Dendritic cell treated with granulocyte-macrophage colony-stimulating factor and Interleukin-4, amounts not matched to agents 40 ng/mL and 50 ng/mL, for 4 days (primary cell): Measurements from ENCODE around the gene SLC16A12.

Source experiments
- H3K27ac Mint-ChIP-seq: one replicate; pipeline ENCODE4 v1.8.0; 2022; ENCODE audit warnings: mild to moderate bottlenecking, mixed read lengths
- H3K27me3 Mint-ChIP-seq: one replicate; pipeline ENCODE4 v1.8.0; 2022; ENCODE audit warnings: mild to moderate bottlenecking, mixed read lengths
- H3K36me3 Mint-ChIP-seq: one replicate; pipeline ENCODE4 v1.8.0; 2022; ENCODE audit warnings: low read depth, mixed read lengths
- H3K4me1 Mint-ChIP-seq: one replicate; pipeline ENCODE4 v1.8.0; 2022; ENCODE audit warnings: low read depth, mixed read lengths
- H3K4me3 Mint-ChIP-seq: one replicate; pipeline ENCODE4 v1.8.0; 2022; ENCODE audit warnings: mild to moderate bottlenecking, moderate library complexity, mixed read lengths
- H3K9me3 Mint-ChIP-seq: one replicate; pipeline ENCODE4 v1.8.0; 2022; ENCODE audit warnings: mixed read lengths
- intact Hi-C: fragments of 100-400 bp; cut with micrococcal nuclease; formaldehyde crosslinking; loops from one replicate; pipeline ENCODE4 v1.15.0; 2022

SLC16A12 gene

GRCh38 chr10:89535171-89536012 is at the start of gene SLC16A12:
Gene SLC16A12, minus strand, starts transcription at chr10:89535594. Its CDS starts 73,016 bp downstream, at chr10:89462578.
- Mint-ChIP-seq H3K36me3 (no peaks in the 10 kb centered on the region), H3K9me3 (no peaks in the 10 kb centered on the region), H3K4me1 (no peaks in the 10 kb centered on the region), H3K27me3 (peaks cover 73% of the 10 kb centered on the region), H3K27ac (no peak within 1 kb of the TSS), H3K4me3 (no peak within 1 kb of the TSS)
- intact Hi-C loops, result no loop called here

GRCh38 chr10:89582022-89582421 is 46.6 kb upstream of the SLC16A12 start:
- no peaks in the 10 kb centered on the region for H3K27me3 Mint-ChIP-seq
- no peak overlapping the region for H3K27ac Mint-ChIP-seq
- intact Hi-C loops, result no loop called here
- H3K4me3 Mint-ChIP-seq, result no peak overlapping the region
- peaks cover 8% of the 10 kb centered on the region for H3K4me1 Mint-ChIP-seq
- no peaks in the 10 kb centered on the region for H3K36me3 Mint-ChIP-seq
- no peaks in the 10 kb centered on the region for H3K9me3 Mint-ChIP-seq

- Mint-ChIP-seq H3K9me3 (no peaks in the 10 kb centered on the region), H3K36me3 (no peaks in the 10 kb centered on the region), H3K4me3 (no peak overlapping the region), H3K27ac (no peak overlapping the region), H3K27me3 (no peaks in the 10 kb centered on the region), H3K4me1 (peaks cover 8% of the 10 kb centered on the region)
- intact Hi-C loops, result no loop called here
These were observed 44.8 kb upstream of the SLC16A12 start for GRCh38 chr10:89580243-89580642.

GRCh38 chr10:89576696-89577095 is 41.3 kb upstream of the SLC16A12 start:
- Mint-ChIP-seq H3K4me1 (peaks cover 8% of the 10 kb centered on the region), H3K36me3 (no peaks in the 10 kb centered on the region), H3K27ac (no peak overlapping the region), H3K27me3 (no peaks in the 10 kb centered on the region), H3K4me3 (no peak overlapping the region), H3K9me3 (no peaks in the 10 kb centered on the region)
- intact Hi-C loops, result no loop called here

- intact Hi-C loops, result no loop called here
- Mint-ChIP-seq H3K4me1 (peaks cover 8% of the 10 kb centered on the region), H3K27ac (no peak overlapping the region)
These were observed 40.6 kb upstream of the SLC16A12 start for GRCh38 chr10:89576022-89576421.

GRCh38 chr10:89575031-89575430 is 39.6 kb upstream of the SLC16A12 start:
- Mint-ChIP-seq H3K4me3 (no peak overlapping the region), H3K4me1 (no peaks in the 10 kb centered on the region), H3K27me3 (no peaks in the 10 kb centered on the region), H3K9me3 (no peaks in the 10 kb centered on the region), H3K36me3 (no peaks in the 10 kb centered on the region), H3K27ac (no peak overlapping the region)
- intact Hi-C loops, result no loop called here

More at GRCh38 chr10:89576022-89576421, 40.6 kb upstream of the SLC16A12 start:
- no peak overlapping the region for H3K4me3 Mint-ChIP-seq
- H3K36me3 Mint-ChIP-seq, result no peaks in the 10 kb centered on the region
- H3K27me3 Mint-ChIP-seq, result no peaks in the 10 kb centered on the region
- no peaks in the 10 kb centered on the region for H3K9me3 Mint-ChIP-seq

GRCh38 chr10:89574368-89574767 is 39.0 kb upstream of the SLC16A12 start:
- Mint-ChIP-seq H3K9me3 (no peaks in the 10 kb centered on the region), H3K27ac (no peak overlapping the region), H3K27me3 (no peaks in the 10 kb centered on the region), H3K36me3 (no peaks in the 10 kb centered on the region), H3K4me1 (no peaks in the 10 kb centered on the region), H3K4me3 (no peak overlapping the region)
- intact Hi-C loops, result no loop called here

- intact Hi-C loops, result no loop called here
- H3K36me3 Mint-ChIP-seq, result no peaks in the 10 kb centered on the region
- no peaks in the 10 kb centered on the region for H3K4me1 Mint-ChIP-seq
- no peaks in the 10 kb centered on the region for H3K9me3 Mint-ChIP-seq
- no peak overlapping the region for H3K27ac Mint-ChIP-seq
- peaks cover 10% of the 10 kb centered on the region for H3K27me3 Mint-ChIP-seq
- no peak overlapping the region for H3K4me3 Mint-ChIP-seq
These were observed 32.3 kb upstream of the SLC16A12 start for GRCh38 chr10:89567576-89568245.

GRCh38 chr10:89566992-89567391 is 31.6 kb upstream of the SLC16A12 start:
- intact Hi-C loops, result no loop called here
- Mint-ChIP-seq H3K36me3 (no peaks in the 10 kb centered on the region), H3K27me3 (peaks cover 10% of the 10 kb centered on the region), H3K4me3 (no peak overlapping the region), H3K27ac (no peak overlapping the region), H3K9me3 (no peaks in the 10 kb centered on the region), H3K4me1 (no peaks in the 10 kb centered on the region)

- intact Hi-C loops, result no loop called here
- H3K4me3 Mint-ChIP-seq, result no peak overlapping the region
- no peaks in the 10 kb centered on the region for H3K4me1 Mint-ChIP-seq
- H3K9me3 Mint-ChIP-seq, result no peaks in the 10 kb centered on the region
- peaks cover 10% of the 10 kb centered on the region for H3K27me3 Mint-ChIP-seq
- no peak overlapping the region for H3K27ac Mint-ChIP-seq
- no peaks in the 10 kb centered on the region for H3K36me3 Mint-ChIP-seq
These were observed 30.9 kb upstream of the SLC16A12 start for GRCh38 chr10:89566095-89566950.

GRCh38 chr10:89565180-89565579 is 29.8 kb upstream of the SLC16A12 start:
- no peak overlapping the region for H3K27ac Mint-ChIP-seq
- no peaks in the 10 kb centered on the region for H3K4me1 Mint-ChIP-seq
- H3K4me3 Mint-ChIP-seq, result no peak overlapping the region
- no peaks in the 10 kb centered on the region for H3K9me3 Mint-ChIP-seq
- H3K27me3 Mint-ChIP-seq, result peaks cover 13% of the 10 kb centered on the region
- H3K36me3 Mint-ChIP-seq, result no peaks in the 10 kb centered on the region
- intact Hi-C loops, result loop anchor here (2.0 kb wide), 1 partner anchor 348 kb away; no protein-coding TSS in a partner anchor

GRCh38 chr10:89563861-89564478 is 28.6 kb upstream of the SLC16A12 start:
- no peaks in the 10 kb centered on the region for H3K9me3 Mint-ChIP-seq
- H3K36me3 Mint-ChIP-seq, result no peaks in the 10 kb centered on the region

GRCh38 chr10:89563311-89563710 is 27.9 kb upstream of the SLC16A12 start:
- no peak overlapping the region for H3K27ac Mint-ChIP-seq
- no peaks in the 10 kb centered on the region for H3K36me3 Mint-ChIP-seq

More at GRCh38 chr10:89563861-89564478, 28.6 kb upstream of the SLC16A12 start:
- intact Hi-C loops, result loop anchor here (1.0 to 2.0 kb wide), 3 partner anchors 97 to 347 kb away; no protein-coding TSS in a partner anchor
- no peak overlapping the region for H3K27ac Mint-ChIP-seq
- H3K4me3 Mint-ChIP-seq, result no peak overlapping the region
- no peaks in the 10 kb centered on the region for H3K4me1 Mint-ChIP-seq
- peaks cover 13% of the 10 kb centered on the region for H3K27me3 Mint-ChIP-seq

More at GRCh38 chr10:89563311-89563710, 27.9 kb upstream of the SLC16A12 start:
- intact Hi-C loops, result loop anchor here (2.0 kb wide), 1 partner anchor 97 kb away; no protein-coding TSS in a partner anchor
- peaks cover 13% of the 10 kb centered on the region for H3K27me3 Mint-ChIP-seq
- no peak overlapping the region for H3K4me3 Mint-ChIP-seq
- H3K9me3 Mint-ChIP-seq, result no peaks in the 10 kb centered on the region
- no peaks in the 10 kb centered on the region for H3K4me1 Mint-ChIP-seq
